ENCODE results near the gene SMG6. TPM values are rescaled to one million over a fixed set of nuclear protein-coding genes. Genes with fewer than 3 reads are reported as not detected.
"Not testable (repeated sequence)": the region's sequence is repeated elsewhere in the genome, so short reads cannot be mapped to it uniquely, and the experiment has no call there.

The SMG6 gene
- total RNA-seq, 1 experiment from 2014 or later: 13.5 TPM

DNA sequence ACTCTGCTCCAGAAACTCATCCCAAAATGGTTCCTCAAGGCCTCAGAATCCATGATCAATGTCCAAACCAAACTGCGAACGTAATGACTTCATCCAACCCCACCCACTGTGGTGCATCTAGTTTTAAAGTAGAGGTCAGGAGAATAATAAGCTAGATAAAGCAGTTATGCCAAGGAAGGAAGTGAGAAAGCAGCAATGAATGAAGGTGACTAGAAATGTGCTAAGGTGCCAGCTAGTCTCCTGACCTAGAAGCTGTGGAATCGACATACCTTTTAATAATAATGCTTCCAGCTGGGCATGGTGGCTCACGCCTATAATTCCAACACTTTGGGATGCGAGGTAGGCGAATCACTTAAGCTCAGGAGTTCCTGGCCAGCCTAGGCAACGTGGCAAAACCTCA is 99.2 kb downstream of the SMG6 start:
- Mint-ChIP-seq H3K27me3 (ENCODE audit: unreplicated experiment) (no peaks in the 10 kb centered on the region), H3K4me1 (ENCODE audit: low read depth, unreplicated experiment) (no peaks in the 10 kb centered on the region), H3K9me3 (ENCODE audit: low read depth, unreplicated experiment) (no peaks in the 10 kb centered on the region), H3K4me3 (ENCODE audit: low read depth, unreplicated experiment) (no peak overlapping the region), H3K27ac (ENCODE audit: unreplicated experiment) (no peak overlapping the region), H3K36me3 (ENCODE audit: insufficient read depth, unreplicated experiment) (no peaks in the 10 kb centered on the region)
- DNase-seq: no peak
- CTCF ChIA-PET: no interaction called here
- intact Hi-C loops (cut with micrococcal nuclease; ENCODE audit: unreplicated experiment): no loop called here
- no peak for TF ChIP-seq CTCF (IDR thresholded peaks at IDR 0.05; ENCODE audit: unreplicated experiment)
- no TSS peak for BruUV-seq (replicated peaks)

- no peak overlapping the region for H3K4me3 Mint-ChIP-seq (ENCODE audit: low read depth, unreplicated experiment)
- intact Hi-C loops (cut with micrococcal nuclease; ENCODE audit: unreplicated experiment): no loop called here
- H3K36me3 Mint-ChIP-seq (ENCODE audit: insufficient read depth, unreplicated experiment): no peaks in the 10 kb centered on the region
- H3K4me1 Mint-ChIP-seq (ENCODE audit: low read depth, unreplicated experiment): no peaks in the 10 kb centered on the region
- H3K27me3 Mint-ChIP-seq (ENCODE audit: unreplicated experiment): no peaks in the 10 kb centered on the region
- no peak for TF ChIP-seq CTCF (IDR thresholded peaks at IDR 0.05; ENCODE audit: unreplicated experiment)
- no peak for DNase-seq
- no TSS peak for BruUV-seq (replicated peaks)
- H3K9me3 Mint-ChIP-seq (ENCODE audit: low read depth, unreplicated experiment): no peaks in the 10 kb centered on the region
- CTCF ChIA-PET: no interaction called here
- H3K27ac Mint-ChIP-seq (ENCODE audit: unreplicated experiment): no peak overlapping the region
These were observed 99.8 kb downstream of the SMG6 start for GRCh38 chr17:2203818-2204217.

DNA sequence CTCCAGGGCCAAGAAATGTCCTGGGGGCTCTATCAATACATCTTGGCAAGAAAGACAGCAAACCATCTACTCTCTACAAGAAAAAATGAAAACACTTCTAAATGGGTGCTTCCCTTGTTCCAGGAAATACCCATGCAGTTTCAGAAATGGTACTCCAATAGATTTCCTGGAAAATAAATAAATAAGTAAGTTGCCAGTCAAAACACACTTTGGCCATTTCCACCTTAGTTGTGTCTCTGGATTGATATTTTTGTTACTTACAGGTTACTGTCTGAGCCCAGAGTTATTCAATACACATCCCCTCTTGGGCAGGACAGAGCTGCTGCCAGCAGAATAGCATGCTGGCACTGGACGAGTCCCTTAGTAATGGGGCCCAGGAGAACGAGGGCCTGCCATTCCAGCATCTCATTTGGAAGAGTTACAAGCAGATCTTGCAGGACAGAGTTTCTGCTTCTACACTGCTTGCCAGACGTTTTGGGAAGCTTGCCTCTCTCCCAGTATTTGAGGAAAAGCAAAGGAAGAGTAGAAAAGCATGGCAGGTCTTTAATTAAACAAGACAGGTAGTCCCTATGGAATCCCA is 100.5 kb downstream of the SMG6 start:
- Mint-ChIP-seq H3K27ac (ENCODE audit: unreplicated experiment) (no peak overlapping the region), H3K36me3 (ENCODE audit: insufficient read depth, unreplicated experiment) (no peaks in the 10 kb centered on the region), H3K4me1 (ENCODE audit: low read depth, unreplicated experiment) (no peaks in the 10 kb centered on the region), H3K4me3 (ENCODE audit: low read depth, unreplicated experiment) (no peak overlapping the region), H3K27me3 (ENCODE audit: unreplicated experiment) (no peaks in the 10 kb centered on the region), H3K9me3 (ENCODE audit: low read depth, unreplicated experiment) (no peaks in the 10 kb centered on the region)
- CTCF ChIA-PET: no interaction called here
- BruUV-seq (replicated peaks): no TSS peak
- no peak for TF ChIP-seq CTCF (IDR thresholded peaks at IDR 0.05; ENCODE audit: unreplicated experiment)
- DNase-seq: no peak
- intact Hi-C loops (cut with micrococcal nuclease; ENCODE audit: unreplicated experiment): no loop called here

- Mint-ChIP-seq H3K27ac (ENCODE audit: unreplicated experiment) (no peak overlapping the region), H3K36me3 (ENCODE audit: insufficient read depth, unreplicated experiment) (no peaks in the 10 kb centered on the region), H3K4me3 (ENCODE audit: low read depth, unreplicated experiment) (no peak overlapping the region), H3K9me3 (ENCODE audit: low read depth, unreplicated experiment) (no peaks in the 10 kb centered on the region), H3K4me1 (ENCODE audit: low read depth, unreplicated experiment) (no peaks in the 10 kb centered on the region), H3K27me3 (ENCODE audit: unreplicated experiment) (no peaks in the 10 kb centered on the region)
- no peak for DNase-seq
- TF ChIP-seq CTCF (IDR thresholded peaks at IDR 0.05; ENCODE audit: unreplicated experiment): no peak
- BruUV-seq (replicated peaks): no TSS peak
- intact Hi-C loops (cut with micrococcal nuclease; ENCODE audit: unreplicated experiment): no loop called here
- CTCF ChIA-PET: interaction anchor here (0.7 kb wide), 1 partner anchor 36 kb away, joined by 3 read pairs; no protein-coding TSS in a partner anchor
These were observed 101.1 kb downstream of the SMG6 start for GRCh38 chr17:2202302-2202995.

- H3K27ac Mint-ChIP-seq (ENCODE audit: unreplicated experiment); H3K27me3 Mint-ChIP-seq (ENCODE audit: unreplicated experiment); H3K4me3 Mint-ChIP-seq (ENCODE audit: low read depth, unreplicated experiment); intact Hi-C loops (cut with micrococcal nuclease; ENCODE audit: unreplicated experiment); DNase-seq; H3K36me3 Mint-ChIP-seq (ENCODE audit: insufficient read depth, unreplicated experiment); BruUV-seq (replicated peaks); H3K9me3 Mint-ChIP-seq (ENCODE audit: low read depth, unreplicated experiment); CTCF ChIA-PET: not testable (repeated sequence)
- peaks cover 12% of the 10 kb centered on the region for H3K4me1 Mint-ChIP-seq (ENCODE audit: low read depth, unreplicated experiment)
These were observed 104.2 kb downstream of the SMG6 start for GRCh38 chr17:2199386-2199785.
